Endothelial cell of umbilical vein (primary cell): ENCODE data around the gene CROCC2. TPM values are rescaled to one million over a fixed set of nuclear protein-coding genes. Genes with fewer than 3 reads are reported as not detected.

Experiments
- BruUV-seq: library from RNA; stranded (reverse); fragments of 400-500 nt; replicated peaks from 2 replicates; lab custom pipeline; 2021; lab: Mats Ljungman, UMichigan
- CTCF ChIA-PET: fragments of 300-600, 350-600 bp; sonication (Branson Sonifier 250); formaldehyde crosslinking; loops from one replicate; lab custom pipeline; 2021; ENCODE audit warnings: antibody characterized with exemption, inconsistent platforms; lab: Charles Lee
- POLR2A ChIA-PET: fragments of 300-600, 350-600 bp; sonication (Branson Sonifier 250); formaldehyde crosslinking; loops from one replicate; lab custom pipeline; 2021; ENCODE audit warnings: antibody characterized with exemption, inconsistent platforms; lab: Charles Lee
- DNase-seq: peaks from one replicate; pipeline ENCODE4 v3.0.0-alpha.2; 2011; ENCODE audit warnings: low read depth, low spot score
- FAIRE-seq: peaks from 2 replicates; lab custom pipeline; 2011; peaks lifted over from hg19 to GRCh38; lab: Jason Lieb, UNC
- H2AFZ ChIP-seq: 2 replicates; pipeline ENCODE4 v1.6.0; 2012; ENCODE audit warnings: low read depth, low read length, control low read depth, inconsistent platforms
- H3K27ac ChIP-seq: 2 replicates; pipeline ENCODE4 v1.5.1; 2011; ENCODE audit warnings: low read depth, mild to moderate bottlenecking, control low read depth, low read length, moderate library complexity; ENCODE audit not compliant: insufficient read depth
- H3K27me3 ChIP-seq, 2 experiments: 2 replicates each; pipeline versions ENCODE4 v1.6.0 to v1.6.1; 2011; ENCODE audit warnings: low read length in 2 of 2, mixed read lengths in 1 of 2; ENCODE audit not compliant: control insufficient read depth in 2 of 2, insufficient read depth in 2 of 2
- H3K36me3 ChIP-seq, 2 experiments: 2 replicates in 1 of 2; 3 replicates in 1 of 2; pipeline ENCODE4 v1.5.1; 2011; ENCODE audit warnings: low read length in 2 of 2, mild to moderate bottlenecking in 1 of 2, moderate library complexity in 1 of 2; ENCODE audit not compliant: control insufficient read depth in 2 of 2, insufficient read depth in 2 of 2; ENCODE audit errors: extremely low read depth in 1 of 2
- H3K4me1 ChIP-seq: 3 replicates; pipeline ENCODE4 v1.5.1; 2011; ENCODE audit warnings: mild to moderate bottlenecking, low read length; ENCODE audit not compliant: control insufficient read depth, insufficient read depth; ENCODE audit errors: extremely low read depth
- H3K4me2 ChIP-seq: 2 replicates; pipeline ENCODE4 v1.6.1; 2011; ENCODE audit warnings: low read length, control low read depth, mixed read lengths; ENCODE audit not compliant: insufficient read depth
- H3K4me3 ChIP-seq, 3 experiments: fragments of 200-600 bp in 1 of 3; sonication (generic), shearing (Covaris generic) in 1 of 3; replicated peaks in 1 of 3; 2 replicates each; pipeline ENCODE4 v1.5.1; 2011 to 2016; ENCODE audit warnings: control low read depth in 3 of 3, low read length in 3 of 3, mild to moderate bottlenecking in 2 of 3, inconsistent platforms in 1 of 3, low read depth in 1 of 3, moderate library complexity in 1 of 3; ENCODE audit not compliant: insufficient read depth in 1 of 3
- H3K79me2 ChIP-seq: 2 replicates; pipeline ENCODE4 v1.6.0; 2012; ENCODE audit warnings: low read length, inconsistent platforms; ENCODE audit not compliant: control insufficient read depth, insufficient read depth
- H3K9ac ChIP-seq: replicated peaks from 2 replicates; pipeline ENCODE3; 2011; ENCODE audit warnings: low read length, control low read depth; ENCODE audit not compliant: insufficient read depth; ENCODE audit errors: extremely low read depth
- H3K9me1 ChIP-seq: replicated peaks from 3 replicates; pipeline ENCODE4 v1.6.0; 2011; ENCODE audit warnings: mild to moderate bottlenecking, low read length; ENCODE audit not compliant: control insufficient read depth, insufficient read depth; ENCODE audit errors: extremely low read depth
- H3K9me3 ChIP-seq: replicated peaks from 2 replicates; pipeline ENCODE4 v1.5.1; 2012; ENCODE audit warnings: low read length, inconsistent platforms; ENCODE audit not compliant: control insufficient read depth, insufficient read depth
- H4K20me1 ChIP-seq: replicated peaks from 2 replicates; pipeline ENCODE3; 2011; ENCODE audit warnings: mild to moderate bottlenecking, low read length; ENCODE audit not compliant: control insufficient read depth, insufficient read depth; ENCODE audit errors: extremely low read depth
- CTCF ChIP-seq, 2 donors: IDR thresholded peaks; 1 replicate in 1 of 2; 2 replicates in 1 of 2; pipeline ENCODE4 v1.5.1; 2011; ENCODE audit warnings: low read length in 2 of 2, mild to moderate bottlenecking in 2 of 2, moderate library complexity in 2 of 2, control low read depth in 1 of 2, inconsistent platforms in 1 of 2, low read depth in 1 of 2; ENCODE audit not compliant: insufficient read depth in 1 of 2; ENCODE audit errors: extremely low read depth in 1 of 2
- FOS ChIP-seq: IDR thresholded peaks from 2 replicates; pipeline ENCODE4 v1.6.1; 2011; ENCODE audit warnings: mild to moderate bottlenecking, low read length, moderate library complexity, borderline replicate concordance; ENCODE audit not compliant: insufficient read depth
- GATA2 ChIP-seq: IDR thresholded peaks from 2 replicates; pipeline ENCODE4 v1.7.0; 2011; ENCODE audit warnings: low read depth, mild to moderate bottlenecking, moderate library complexity, mixed read lengths, low read length; ENCODE audit not compliant: insufficient read length, insufficient read depth
- JUN ChIP-seq: IDR thresholded peaks from 2 replicates; pipeline ENCODE4 v1.6.1; 2011; ENCODE audit warnings: borderline replicate concordance, low read depth; ENCODE audit not compliant: insufficient read length, insufficient read depth
- MAX ChIP-seq: IDR thresholded peaks from 2 replicates; pipeline ENCODE4 v1.6.1; 2011; ENCODE audit not compliant: insufficient read depth, insufficient read length
- MYC ChIP-seq: IDR thresholded peaks from one replicate; pipeline ENCODE4 v1.6.1; 2011; ENCODE audit warnings: mild to moderate bottlenecking, low read depth, low read length
- POLR2AphosphoS5 ChIP-seq: IDR thresholded peaks from 2 replicates; pipeline ENCODE4 v1.6.1; 2012; ENCODE audit warnings: low read depth, mild to moderate bottlenecking, control low read depth, low read length, moderate library complexity; ENCODE audit not compliant: insufficient read depth
- dilution Hi-C: fragments of 300-500 bp; cut with MboI; formaldehyde crosslinking; loops from one replicate; pipeline ENCODE4 v1.15.0; 2019; ENCODE audit warnings: low sequenced_read_pairs; ENCODE audit not compliant: extremely low pct_ligation_motif_present
- intact Hi-C: fragments of 100-400 bp; cut with micrococcal nuclease; formaldehyde crosslinking; loops from one replicate; pipeline ENCODE4 v1.10.0; 2022
- polyA plus RNA-seq, 4 experiments: library from polyadenylated mRNA; depleted of rRNA in 3 of 4; stranded (reverse) in 3 of 4; unstranded in 1 of 4; fragments of >200 nt; gene quantifications; 2 replicates each; pipeline versions ENCODE4 v1.2.1 to v1.2.3, GENCODE V29; 2011 to 2012; ENCODE audit warnings: missing spikeins in 1 of 4
- total RNA-seq: library from RNA; stranded (reverse); gene quantifications from 2 replicates; pipeline ENCODE4 v1.2.3, GENCODE V29; 2021

Gene CROCC2
- total and polyA plus RNA-seq, 2 donors (not counting 3 experiments of a cell fraction or from before 2014, with no cell fraction given), result not detected

GRCh38 chr2:241036397-241036963, 130.3 kb downstream of the CROCC2 start:
- H3K27ac ChIP-seq, result no peak overlapping the region
- no peaks in the 10 kb centered on the region for H3K9me1 ChIP-seq
- H3K4me3 ChIP-seq, result no peak overlapping the region
- H3K9me3 ChIP-seq, result no peaks in the 10 kb centered on the region
- intact Hi-C loops, result no loop called here
- H3K36me3 ChIP-seq, result peaks cover 0 to 3% of the 10 kb centered on the region in 2 experiments
- H4K20me1 ChIP-seq, result no peaks in the 10 kb centered on the region
- H3K4me1 ChIP-seq, result peaks cover 3% of the 10 kb centered on the region
- dilution Hi-C loops, result no loop called here
- FAIRE-seq (no peak), DNase-seq (no peak)
- TF ChIP-seq JUN, result no peak
- TF ChIP-seq FOS, result no peak
- no peak for TF ChIP-seq MAX
- TF ChIP-seq MYC, result no peak
- TF ChIP-seq GATA2, result no peak
- TF ChIP-seq POLR2AphosphoS5, result no peak
- no peak for TF ChIP-seq CTCF (IDR thresholded peaks at IDR 0.05; ENCODE audit: extremely low read depth in 1 of 2, insufficient read depth in 1 of 2, low read depth in 1 of 2, low read length in 2 of 2)
- BruUV-seq, result no TSS peak
- ChIA-PET POLR2A (no interaction called here), CTCF (no interaction called here)
- no peaks in the 10 kb centered on the region for H3K27me3 ChIP-seq
- H3K9ac ChIP-seq, result no peak overlapping the region
- no peak overlapping the region for H2AFZ ChIP-seq
- no peaks in the 10 kb centered on the region for H3K79me2 ChIP-seq
- H3K4me2 ChIP-seq, result no peak overlapping the region
